Right atrium auricular region (tissue), 2 donors: ENCODE measurements around the gene THSD7B. TPM values are rescaled to one million over a fixed set of nuclear protein-coding genes. Genes with fewer than 3 reads are reported as not detected.

Experiments used
- DNase-seq: peaks from one replicate; pipeline ENCODE4 v3.0.0-alpha.2; 2019; ENCODE audit warnings: low spot score
- H3K27ac ChIP-seq, 2 donors: fragments of 200-600 bp; sonication (generic); 1 replicate in 1 of 2; 2 replicates in 1 of 2; pipeline ENCODE4 v1.5.1; 2016 to 2019
- H3K27me3 ChIP-seq, 2 donors: fragments of 200-600 bp; sonication (generic); one replicate each; pipeline versions ENCODE4 v1.5.1 to v1.6.0; 2017 to 2019
- H3K36me3 ChIP-seq: fragments of 200-600 bp; sonication (generic); one replicate; pipeline ENCODE4 v1.5.1; 2016
- H3K4me1 ChIP-seq, 2 donors: fragments of 200-600 bp; sonication (generic); one replicate each; pipeline versions ENCODE4 v1.5.1 to v1.6.0; 2017 to 2019
- H3K4me3 ChIP-seq, 2 donors: fragments of 200-600 bp; sonication (generic); 1 replicate in 1 of 2; 2 replicates in 1 of 2; pipeline ENCODE4 v1.5.1; 2017 to 2019; ENCODE audit warnings: mild to moderate bottlenecking in 1 of 2, moderate library complexity in 1 of 2
- H3K9me3 ChIP-seq, 2 donors: fragments of 200-600 bp; sonication (generic); one replicate each; pipeline ENCODE4 v1.5.1; 2019
- CTCF ChIP-seq, 2 donors: fragments of 200-600 bp; sonication (generic); IDR thresholded peaks; one replicate each; pipeline ENCODE4 v1.5.1; 2019; ENCODE audit warnings: antibody characterized with exemption in 2 of 2
- total RNA-seq, 2 donors: library from RNA; depleted of rRNA; stranded (reverse); fragments of >200 nt; gene quantifications; one replicate each; pipeline ENCODE4 v1.1.0, GENCODE V29; 2016

Gene THSD7B
- total RNA-seq, result under 1 TPM; 0.07 to 0.08 TPM

- Histone ChIP-seq H3K27ac (no peak within 1 kb of the TSS), H3K27me3 (peaks cover 0 to 7% of the 10 kb centered on the region in 2 donors), H3K4me3 (peak within 1 kb of the TSS; percentile 31 to 58), H3K9me3 (no peaks in the 10 kb centered on the region), H3K36me3 (no peaks in the 10 kb centered on the region), H3K4me1 (peaks cover 0 to 24% of the 10 kb centered on the region in 2 donors)
- no peak for TF ChIP-seq CTCF (IDR thresholded peaks at IDR 0.05)
- DNase-seq, result no peak
Measured at GRCh38 chr2:136765256-136766072, at the start of gene THSD7B. Gene THSD7B (plus strand): TSS chr2:136765545. CDS start chr2:136882179, 116,634 bp downstream.

- no peak overlapping the region for H3K27ac ChIP-seq
Measured at GRCh38 chr2:136718273-136718672, 47.1 kb upstream of the THSD7B start.

GRCh38 chr2:136727973-136728699 lies 37.2 kb upstream of the THSD7B start:
- H3K4me3 ChIP-seq, result no peak overlapping the region
- H3K36me3 ChIP-seq, result no peaks in the 10 kb centered on the region

More at GRCh38 chr2:136718273-136718672, 47.1 kb upstream of the THSD7B start:
- no peak for TF ChIP-seq CTCF (IDR thresholded peaks at IDR 0.05)
- DNase-seq, result no peak
- H3K9me3 ChIP-seq, result no peaks in the 10 kb centered on the region
- no peaks in the 10 kb centered on the region for H3K4me1 ChIP-seq
- no peak overlapping the region for H3K4me3 ChIP-seq
- H3K36me3 ChIP-seq, result no peaks in the 10 kb centered on the region
- H3K27me3 ChIP-seq, result no peaks in the 10 kb centered on the region

GRCh38 chr2:136736236-136736635 lies 29.1 kb upstream of the THSD7B start:
- no peaks in the 10 kb centered on the region for H3K9me3 ChIP-seq
- H3K27ac ChIP-seq, result no peak overlapping the region
- H3K4me3 ChIP-seq, result no peak overlapping the region
- no peaks in the 10 kb centered on the region for H3K27me3 ChIP-seq
- no peaks in the 10 kb centered on the region for H3K4me1 ChIP-seq
- DNase-seq, result no peak
- no peaks in the 10 kb centered on the region for H3K36me3 ChIP-seq
- no peak for TF ChIP-seq CTCF (IDR thresholded peaks at IDR 0.05)

More at GRCh38 chr2:136727973-136728699, 37.2 kb upstream of the THSD7B start:
- Histone ChIP-seq H3K4me1 (no peaks in the 10 kb centered on the region), H3K9me3 (peaks cover 0 to 11% of the 10 kb centered on the region in 2 donors), H3K27me3 (no peaks in the 10 kb centered on the region), H3K27ac (no peak overlapping the region)
- no peak for TF ChIP-seq CTCF (IDR thresholded peaks at IDR 0.05)
- DNase-seq, result no peak

GRCh38 chr2:136738044-136738443 lies 27.3 kb upstream of the THSD7B start:
- H3K36me3 ChIP-seq, result no peaks in the 10 kb centered on the region
- no peaks in the 10 kb centered on the region for H3K9me3 ChIP-seq
- TF ChIP-seq CTCF (IDR thresholded peaks at IDR 0.05), result no peak
- no peak for DNase-seq
- H3K4me3 ChIP-seq, result no peak overlapping the region
- H3K4me1 ChIP-seq, result no peaks in the 10 kb centered on the region
- no peaks in the 10 kb centered on the region for H3K27me3 ChIP-seq
- no peak overlapping the region for H3K27ac ChIP-seq
